Stimulated activated CD4-positive, alpha-beta T cell treated with anti-CD3 and anti-CD28 coated beads, Interleukin-2, amount 100 ng/mL, for 4 hours (primary cell): ENCODE data around the gene FGF2.
"Not testable (repeated sequence)": the region's sequence is repeated elsewhere in the genome, so short reads cannot be mapped to it uniquely, and the experiment has no call there.

ENCODE experiments used
- DNase-seq: peaks from one replicate; pipeline ENCODE4 v3.0.0-alpha.2; 2020; ENCODE audit warnings: low read depth

The FGF2 gene

DNA sequence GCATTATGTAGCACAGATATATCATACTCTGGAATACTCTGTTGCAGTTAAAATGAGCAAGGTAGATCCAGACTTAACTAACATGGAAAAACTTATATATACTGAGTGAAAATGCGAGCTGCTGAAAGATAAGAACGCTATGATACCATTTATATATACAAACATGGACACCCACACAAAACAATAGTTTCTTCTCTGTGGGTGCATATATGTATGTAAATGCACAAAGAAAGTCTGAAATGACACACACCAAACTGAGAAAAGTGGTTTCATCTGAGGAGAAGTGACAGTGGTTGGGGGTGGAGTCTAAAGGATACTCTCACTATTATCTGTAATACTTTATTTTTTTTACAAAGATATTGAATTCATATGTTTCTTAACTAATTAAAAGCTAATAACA, 12.2 kb upstream of the FGF2 start:
- no peak for DNase-seq

DNA sequence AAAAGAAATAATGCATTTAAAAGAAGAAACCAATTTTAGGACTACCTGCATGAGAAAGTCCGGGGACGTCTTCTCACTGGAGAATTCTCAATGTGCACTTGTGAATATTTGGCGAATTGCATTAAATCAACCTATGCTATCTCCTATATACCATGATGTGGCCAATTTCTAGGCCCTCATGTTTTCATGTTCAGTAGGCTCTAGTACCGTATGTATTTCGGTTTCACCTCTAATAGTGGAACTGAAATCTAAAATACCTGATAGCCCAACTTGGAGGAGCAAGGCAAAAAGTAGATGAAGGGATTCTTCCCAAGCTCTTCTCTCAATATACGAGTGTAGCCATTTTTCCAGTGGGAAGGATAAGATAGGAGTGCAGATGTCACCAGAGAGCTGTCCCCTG, 11.4 kb upstream of the FGF2 start:
- DNase-seq = no peak

DNA sequence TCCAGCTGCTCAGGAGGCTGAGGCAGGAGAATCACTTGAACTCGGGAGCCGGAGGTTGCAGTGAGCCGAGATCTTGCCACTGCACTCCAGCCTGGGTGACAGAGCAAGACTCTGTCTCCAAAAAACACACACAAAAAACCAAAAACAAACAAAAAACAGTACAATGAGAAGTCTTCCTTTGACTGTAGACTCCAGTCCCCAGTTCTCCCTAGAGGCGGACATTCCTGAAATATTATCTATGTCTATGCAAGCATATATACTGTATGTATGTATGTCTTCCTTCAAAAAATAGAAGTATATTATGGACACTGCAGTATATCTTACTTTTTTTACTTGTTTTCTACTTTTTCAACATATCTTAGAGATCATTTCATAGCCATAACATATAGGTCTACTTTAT, 10.2 kb upstream of the FGF2 start:
- no peak for DNase-seq

DNA sequence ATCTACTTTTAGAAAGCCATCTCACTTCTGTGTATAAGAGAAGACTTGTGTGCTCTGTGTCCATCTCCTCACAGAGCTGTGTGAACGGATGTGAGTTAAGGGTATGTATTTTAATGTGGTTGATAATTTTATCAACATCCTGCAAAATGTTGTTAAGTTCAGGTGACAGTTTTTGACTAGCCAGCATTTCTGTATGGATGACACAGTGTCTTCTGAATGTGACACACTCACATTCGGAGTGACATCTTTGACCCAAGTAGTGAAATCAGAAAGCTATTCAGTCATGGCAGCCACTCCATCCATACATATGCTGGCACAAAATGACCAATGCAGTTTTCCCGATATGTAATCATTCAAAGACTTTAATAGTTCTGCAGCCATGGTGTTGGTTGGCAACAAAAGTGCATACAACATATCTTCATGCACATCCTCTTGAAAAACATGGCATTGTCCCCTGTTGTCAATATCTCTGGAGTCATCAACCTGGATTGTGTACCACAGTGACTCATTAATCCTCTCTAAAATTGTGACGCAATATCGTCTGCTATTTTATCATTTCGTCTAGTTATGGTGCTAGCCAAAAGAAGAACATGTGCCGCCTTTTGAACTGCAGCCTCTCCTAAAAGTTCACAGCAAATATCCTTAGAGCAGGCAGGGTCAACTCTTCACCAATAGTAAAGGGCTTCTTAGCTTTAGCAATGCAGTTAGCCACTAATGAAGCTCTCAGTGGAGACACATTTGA, 6.8 kb upstream of the FGF2 start:
- no peak for DNase-seq

DNA sequence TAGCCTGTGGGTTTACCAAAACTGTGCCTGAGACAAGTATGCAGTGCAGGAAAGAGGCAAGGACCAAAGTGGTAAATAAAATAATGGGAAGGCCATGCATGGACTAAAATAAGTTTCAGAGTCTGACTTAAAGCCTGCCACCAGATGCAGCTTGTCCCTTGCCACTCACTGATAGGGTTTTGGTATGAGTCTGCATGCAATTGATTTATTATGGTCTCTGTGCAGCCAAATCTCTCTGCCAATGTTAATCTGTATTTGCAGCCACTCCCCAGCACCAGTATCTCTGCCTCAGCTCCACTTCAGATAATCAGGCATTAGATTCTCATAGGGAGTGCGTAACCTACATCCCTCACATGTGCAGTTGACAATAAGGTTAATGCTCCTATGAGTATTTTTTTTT, 5.5 kb upstream of the FGF2 start:
- DNase-seq = no peak

DNA sequence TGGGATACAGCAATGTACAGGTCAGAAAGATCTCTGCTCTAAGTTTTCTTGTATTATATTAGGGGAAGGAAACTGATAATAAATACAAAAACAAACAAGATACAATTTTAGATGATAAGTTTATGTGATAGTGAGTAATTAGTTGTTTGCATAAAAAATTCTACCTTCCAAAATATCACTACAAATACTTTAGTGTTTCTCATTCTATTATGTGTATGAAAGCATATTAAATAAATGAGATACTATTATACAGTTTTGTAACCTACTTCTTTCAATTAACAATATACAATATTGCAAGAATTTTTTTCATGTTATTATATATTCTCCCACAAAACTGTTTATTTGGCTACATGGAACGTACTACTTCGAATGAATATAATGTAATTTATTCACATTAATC, 4.2 kb upstream of the FGF2 start:
- DNase-seq = no peak

DNA sequence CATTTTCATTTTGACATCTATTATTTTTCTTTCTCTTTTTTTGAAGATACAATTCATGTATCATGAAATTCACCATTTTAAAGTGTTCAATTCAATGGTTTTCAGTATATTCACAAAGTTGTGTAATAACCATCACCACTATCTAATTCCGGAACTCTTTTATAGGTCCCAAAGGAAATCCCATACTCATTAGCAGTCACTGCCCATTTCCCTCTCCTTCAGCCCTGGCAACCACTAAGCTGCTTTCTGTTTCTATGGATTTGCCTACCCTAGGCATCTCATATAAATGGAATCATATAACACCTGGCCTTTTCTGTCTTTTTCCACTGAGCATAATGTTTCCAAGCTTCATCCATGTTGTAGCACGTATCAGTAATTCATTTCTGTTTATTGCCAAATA, 3.2 kb upstream of the FGF2 start:
- no peak for DNase-seq

DNA sequence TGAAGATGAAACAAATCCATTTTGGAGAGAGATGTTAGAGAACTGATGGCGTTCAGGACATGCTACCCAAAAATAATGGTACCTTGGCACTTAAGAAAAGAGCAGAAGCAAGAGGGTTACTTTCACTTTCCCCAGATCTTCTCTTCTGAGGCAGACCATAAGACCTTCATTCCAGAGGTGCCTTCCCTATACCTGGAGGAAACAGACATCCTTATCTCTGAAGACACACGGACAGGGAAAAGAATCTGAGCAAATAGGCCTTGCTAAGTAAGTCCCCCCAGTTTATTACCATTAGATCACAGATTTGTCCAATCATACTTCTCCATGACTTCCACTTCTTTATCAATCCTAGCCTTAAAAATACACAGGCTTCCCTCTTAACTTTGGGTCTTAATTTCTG, 2.0 kb upstream of the FGF2 start:
- no peak for DNase-seq

DNA sequence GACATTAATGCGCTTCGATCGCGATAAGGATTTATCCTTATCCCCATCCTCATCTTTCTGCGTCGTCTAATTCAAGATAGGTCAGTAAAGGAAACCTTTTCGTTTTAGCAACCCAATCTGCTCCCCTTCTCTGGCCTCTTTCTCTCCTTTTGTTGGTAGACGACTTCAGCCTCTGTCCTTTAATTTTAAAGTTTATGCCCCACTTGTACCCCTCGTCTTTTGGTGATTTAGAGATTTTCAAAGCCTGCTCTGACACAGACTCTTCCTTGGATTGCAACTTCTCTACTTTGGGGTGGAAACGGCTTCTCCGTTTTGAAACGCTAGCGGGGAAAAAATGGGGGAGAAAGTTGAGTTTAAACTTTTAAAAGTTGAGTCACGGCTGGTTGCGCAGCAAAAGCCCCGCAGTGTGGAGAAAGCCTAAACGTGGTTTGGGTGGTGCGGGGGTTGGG, 528 bp upstream of the FGF2 start:
- DNase-seq = no peak

DNA sequence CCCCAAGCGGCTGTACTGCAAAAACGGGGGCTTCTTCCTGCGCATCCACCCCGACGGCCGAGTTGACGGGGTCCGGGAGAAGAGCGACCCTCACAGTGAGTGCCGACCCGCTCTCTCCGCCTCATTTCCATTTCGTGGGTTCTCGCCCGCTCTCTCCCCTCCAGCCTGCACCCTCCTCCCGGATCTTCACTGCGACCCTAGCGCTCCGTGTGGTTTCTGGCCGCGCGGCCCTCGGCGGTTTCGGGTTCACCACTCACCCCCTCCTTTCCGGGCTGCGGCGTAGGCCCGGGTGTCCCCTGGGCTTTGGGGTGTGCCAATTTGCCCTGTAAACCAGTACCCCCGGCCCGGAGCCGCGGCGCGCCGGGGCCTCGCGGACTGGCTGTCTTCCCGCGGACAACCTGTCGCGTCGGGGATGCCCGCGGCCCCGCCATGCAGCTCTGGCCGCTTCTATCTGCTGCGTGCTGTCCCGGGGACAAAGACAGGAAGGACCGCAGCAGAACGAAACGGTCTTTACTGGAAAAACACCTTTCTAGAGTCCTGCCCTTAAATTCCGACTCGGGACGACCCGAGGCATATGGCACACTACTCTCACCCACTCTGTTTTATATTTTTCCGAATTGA, 737 bp downstream of the FGF2 start:
- no peak for DNase-seq

DNA sequence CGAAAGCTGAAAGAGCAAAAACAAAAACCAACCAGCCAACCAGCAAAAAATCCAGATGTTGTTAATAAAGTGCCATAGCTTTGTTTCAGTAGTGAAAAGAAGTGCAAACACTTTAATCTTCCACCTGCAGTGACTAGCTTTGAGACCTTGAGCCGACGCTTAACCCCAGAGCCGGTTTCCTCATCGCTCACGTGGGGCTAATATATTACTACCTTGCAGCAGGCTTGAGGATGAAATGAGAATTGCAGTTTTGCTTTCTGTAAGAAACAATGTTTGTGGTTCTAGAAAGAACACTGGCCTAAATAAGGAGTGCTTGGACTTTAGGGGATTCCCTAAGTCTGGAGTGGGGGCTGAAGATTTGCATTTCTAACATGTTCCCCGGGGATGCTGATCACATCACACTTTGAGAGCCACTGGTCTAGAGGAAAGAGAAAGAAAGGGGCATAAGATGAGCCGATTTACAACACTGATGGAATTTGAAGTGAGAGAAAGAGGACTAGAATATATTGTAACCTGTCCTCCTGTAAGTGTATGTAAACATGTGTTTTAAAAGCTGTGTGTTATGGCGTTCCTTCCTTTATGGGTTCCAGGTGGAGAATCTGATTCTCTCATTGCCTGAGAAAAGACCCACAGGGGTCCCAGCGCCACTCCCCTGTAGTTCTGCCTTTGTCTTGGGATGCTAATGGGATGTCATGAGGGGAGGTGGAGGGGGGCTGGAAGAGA, 1.4 kb downstream of the FGF2 start:
- DNase-seq = no peak

DNA sequence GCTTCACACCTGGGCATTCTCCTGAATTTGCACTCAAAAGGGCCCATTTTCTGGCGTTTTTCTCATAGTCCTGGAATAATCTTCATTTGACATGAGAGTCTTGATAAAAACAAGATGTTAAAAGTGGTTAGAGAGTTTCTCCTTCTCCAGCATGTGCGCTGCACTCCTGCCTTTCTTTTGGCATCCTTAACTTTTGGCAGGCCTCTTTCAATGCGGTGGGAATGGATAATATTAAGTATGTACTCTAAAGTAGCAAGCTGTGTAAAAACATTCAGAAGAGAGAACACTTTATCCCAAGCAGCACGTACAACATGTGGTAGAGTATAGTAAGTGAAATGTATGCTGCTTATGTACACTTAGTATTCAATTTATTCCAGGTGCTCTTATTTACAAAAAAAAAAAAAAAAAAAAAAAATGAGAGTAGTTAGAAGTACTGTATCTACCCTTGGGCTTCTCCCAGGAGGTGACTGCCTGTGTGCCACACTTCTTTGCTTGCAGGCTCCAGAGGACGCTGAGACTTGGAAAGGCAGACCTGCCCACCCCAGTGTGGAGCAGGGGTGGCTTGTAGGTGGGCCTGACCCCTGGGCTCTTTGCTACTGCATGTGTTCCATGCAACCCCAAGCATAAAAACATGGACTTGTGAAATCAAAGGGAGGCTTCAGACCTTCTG, 3.9 kb downstream of the FGF2 start:
- no peak for DNase-seq

DNA sequence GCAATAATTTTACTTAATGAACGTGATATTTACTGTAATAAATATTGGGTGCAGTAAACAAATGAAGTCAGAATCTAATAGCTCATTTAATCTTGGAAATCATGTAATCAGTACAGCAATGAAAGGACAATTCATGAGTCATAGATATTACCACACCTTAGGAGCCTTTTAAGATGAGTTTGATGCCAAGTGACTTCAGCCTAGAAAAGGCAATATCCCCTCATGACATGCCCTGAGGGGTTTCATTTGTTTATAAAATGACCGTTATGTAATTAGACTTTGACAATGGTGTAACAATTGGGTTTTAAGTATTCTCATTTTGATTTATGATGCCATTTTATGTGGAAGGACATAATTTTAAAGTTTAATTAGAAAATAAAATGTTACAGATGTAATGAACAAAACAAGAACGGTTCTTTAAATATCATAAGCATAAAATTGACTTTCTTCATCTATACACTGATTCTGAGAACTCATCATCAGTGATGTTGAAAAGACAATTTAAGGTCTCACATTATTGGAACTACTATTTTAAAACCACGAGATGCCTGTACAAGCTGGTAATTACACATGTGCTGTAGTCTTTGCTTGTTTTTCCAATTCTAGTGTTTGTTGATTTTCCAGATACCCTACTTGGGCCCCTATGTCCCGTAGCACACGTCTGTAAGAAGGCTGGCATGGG, 5.0 kb downstream of the FGF2 start:
- no peak for DNase-seq

DNA sequence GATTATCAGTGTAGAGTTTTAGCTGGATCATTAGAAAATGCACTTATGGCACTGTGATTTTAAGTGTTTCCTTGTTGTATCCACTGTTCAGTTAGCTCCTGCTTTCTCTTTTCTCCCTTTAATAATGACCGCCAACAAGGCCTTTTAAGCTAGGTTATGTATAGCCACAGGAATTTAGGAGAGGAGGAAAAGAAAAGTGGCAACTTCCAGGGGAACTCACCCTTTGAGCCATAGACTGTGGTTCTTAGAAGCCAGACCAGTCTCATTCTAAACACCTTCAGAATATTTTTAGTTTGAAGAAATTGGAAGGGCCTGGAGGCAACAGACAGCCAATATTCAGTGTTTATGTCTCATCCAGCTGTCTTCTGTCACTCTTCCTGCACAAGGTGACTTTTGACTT, 6.1 kb downstream of the FGF2 start:
- DNase-seq = no peak

DNA sequence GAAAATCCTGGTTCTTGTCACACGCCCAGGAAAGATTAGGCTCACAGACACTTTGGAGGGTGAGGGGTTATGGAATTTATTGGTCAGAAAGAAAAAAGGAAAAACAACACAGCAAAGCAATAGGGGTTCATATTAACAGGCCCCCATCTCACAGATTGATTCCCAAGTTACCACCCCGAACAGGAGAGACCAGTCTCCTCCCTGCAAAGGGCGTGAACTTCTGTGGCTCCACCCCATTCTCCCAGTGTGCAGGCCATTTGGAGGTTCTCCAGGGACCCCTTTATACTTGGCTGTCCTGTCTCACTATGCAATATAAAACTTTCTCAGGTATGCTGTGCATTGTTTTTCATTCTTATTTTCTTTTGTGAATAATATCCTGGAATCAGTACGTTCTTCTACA, 7.4 kb downstream of the FGF2 start:
- DNase-seq = no peak

DNA sequence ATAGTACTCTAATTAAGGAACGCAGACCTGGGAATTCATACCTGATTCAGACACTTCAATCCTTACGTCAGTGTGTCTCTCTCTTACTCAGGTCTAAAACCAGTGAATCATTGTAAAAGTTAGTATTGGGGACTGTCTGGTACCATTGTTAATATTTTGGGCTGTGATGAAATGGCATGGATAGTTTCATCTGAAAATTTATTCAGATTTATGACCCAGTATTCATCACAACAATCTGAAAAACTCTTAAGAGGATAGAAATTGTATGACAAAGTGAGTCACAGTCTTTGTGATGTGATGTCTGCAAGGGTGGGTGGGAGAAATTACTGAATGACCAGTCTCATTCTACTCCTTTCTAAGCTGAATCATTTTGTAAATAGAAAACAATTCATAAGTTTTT, 10.3 kb downstream of the FGF2 start:
- DNase-seq = no peak

DNA sequence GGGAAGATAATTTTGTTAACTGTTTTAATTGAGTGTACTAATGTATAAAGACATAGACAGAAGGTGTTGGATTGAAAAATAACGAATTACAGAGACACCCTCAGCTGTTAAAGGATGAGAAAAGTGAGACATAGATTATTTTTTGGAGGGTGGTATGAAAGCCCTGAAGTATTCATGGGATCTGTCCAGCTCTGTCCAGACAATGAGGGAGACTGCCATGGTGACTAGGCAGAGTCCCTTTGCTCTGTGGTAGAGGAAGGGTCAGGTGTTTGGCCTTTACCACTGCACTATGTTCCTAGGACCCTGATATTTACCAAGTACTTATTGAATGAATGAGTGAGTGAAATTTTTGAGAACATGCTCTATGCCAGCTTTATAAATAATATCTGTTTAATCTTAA, 11.4 kb downstream of the FGF2 start:
- no peak for DNase-seq

DNA sequence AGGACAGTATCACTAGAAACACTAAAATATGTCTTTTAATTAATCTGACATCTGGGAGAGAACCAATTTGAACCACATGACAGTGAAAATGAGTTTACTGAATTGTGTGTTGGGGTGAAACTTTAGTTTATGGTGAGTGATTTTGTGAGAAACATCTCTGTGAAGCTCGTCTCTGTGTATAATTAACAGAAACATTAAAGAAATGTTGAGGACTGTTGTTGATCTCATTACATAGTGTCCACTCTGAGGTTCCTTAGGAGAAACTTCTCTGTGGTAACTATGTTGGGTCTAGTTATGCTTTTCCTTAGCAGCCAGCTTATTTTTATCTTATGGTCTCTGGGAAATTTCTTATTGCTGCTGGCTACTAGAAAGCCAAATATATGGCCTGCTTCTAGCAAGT, 15.8 kb downstream of the FGF2 start:
- DNase-seq = no peak

DNA sequence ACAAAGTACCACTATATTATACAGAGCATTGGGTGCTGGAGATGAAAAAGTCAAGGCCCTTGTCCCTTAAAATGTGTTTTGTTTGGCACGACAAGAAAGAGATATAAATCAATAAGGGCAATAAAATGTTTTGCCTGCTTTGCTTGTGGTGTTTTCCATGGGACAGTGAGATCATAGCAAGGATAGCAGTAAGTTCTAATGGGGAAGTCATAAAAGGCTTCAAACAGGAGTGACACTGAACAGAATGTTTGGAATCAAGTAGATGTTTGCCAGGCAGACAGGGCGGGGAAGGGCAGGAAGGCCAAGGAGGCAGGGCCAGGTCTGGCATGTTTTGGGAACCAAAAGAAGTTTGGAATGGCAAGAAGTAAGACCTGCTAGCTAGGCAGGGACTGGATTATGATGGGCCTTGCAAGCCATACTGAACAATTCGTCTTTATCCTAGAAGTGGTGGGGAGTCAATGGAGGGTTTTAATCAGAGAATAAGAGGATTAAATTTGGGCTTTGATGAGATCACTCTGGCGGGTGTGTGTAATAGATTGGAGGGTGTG, 16.4 kb downstream of the FGF2 start:
- DNase-seq = no peak

DNA sequence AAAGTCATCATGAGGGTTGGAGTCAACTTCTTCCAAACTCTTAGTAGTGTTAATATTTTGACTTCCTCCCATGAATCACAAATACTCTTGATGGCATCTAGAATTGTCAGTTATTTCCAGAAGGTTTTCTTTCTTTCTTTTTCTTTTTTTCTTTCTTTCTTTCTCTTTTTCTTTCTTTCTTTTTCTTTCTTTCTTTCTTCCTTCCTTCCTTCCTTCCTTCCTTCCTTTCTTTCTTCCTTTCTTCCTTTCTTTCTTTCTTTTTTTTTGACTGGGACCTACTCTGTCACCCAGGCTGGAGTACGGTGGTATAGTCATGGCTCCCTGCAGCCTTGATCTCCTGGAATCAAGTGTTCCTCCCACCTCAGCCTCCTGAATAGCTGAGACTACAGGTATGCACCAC, 17.8 kb downstream of the FGF2 start:
- not testable (repeated sequence) for DNase-seq

DNA sequence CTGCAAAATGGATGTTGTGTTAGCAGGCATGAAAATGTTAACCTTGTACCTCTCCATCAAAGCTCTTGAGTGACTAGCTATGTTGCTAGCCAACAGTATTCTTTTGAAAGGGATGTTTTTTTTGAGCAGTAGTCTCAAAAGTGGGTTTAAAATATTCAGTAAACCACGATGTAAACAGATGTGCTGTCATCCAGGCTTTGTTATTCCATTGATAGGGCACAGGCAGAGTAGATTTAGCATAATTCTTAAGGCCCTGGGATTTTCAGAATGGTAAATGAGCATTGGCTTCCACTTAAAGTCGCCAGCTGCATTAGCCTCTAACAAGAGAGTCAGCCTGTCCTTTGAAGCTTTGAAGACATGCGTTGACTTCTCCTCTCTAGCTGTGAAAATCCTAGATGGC, 18.4 kb downstream of the FGF2 start:
- no peak for DNase-seq

DNA sequence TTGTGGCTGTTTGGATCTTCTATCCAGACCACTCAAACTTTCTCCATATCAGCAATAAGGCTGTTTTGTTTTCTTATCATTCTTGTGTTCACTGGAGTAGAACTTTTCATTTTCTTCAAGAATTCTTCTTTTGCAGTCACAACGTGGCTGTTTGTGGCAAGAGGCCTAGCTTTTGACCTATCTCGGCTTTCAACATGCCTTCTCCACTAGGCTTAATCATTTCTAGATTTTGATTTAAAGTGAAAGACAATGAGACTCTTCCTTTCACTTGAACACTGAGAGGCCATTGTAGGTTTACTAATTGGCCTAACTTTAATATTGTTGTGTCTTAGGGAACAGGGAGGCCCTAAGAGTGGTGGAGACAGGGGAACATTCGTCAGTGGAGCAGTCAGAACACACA, 19.1 kb downstream of the FGF2 start:
- no peak for DNase-seq
